NCI-H1930 (cell line): ENCODE results near the gene SPATA6L.

Experiments used
- DNase-seq, 2 experiments: peaks; one replicate each; lab custom pipeline; 2025; lab: John Stamatoyannopoulos, UW

SPATA6L gene

DNA sequence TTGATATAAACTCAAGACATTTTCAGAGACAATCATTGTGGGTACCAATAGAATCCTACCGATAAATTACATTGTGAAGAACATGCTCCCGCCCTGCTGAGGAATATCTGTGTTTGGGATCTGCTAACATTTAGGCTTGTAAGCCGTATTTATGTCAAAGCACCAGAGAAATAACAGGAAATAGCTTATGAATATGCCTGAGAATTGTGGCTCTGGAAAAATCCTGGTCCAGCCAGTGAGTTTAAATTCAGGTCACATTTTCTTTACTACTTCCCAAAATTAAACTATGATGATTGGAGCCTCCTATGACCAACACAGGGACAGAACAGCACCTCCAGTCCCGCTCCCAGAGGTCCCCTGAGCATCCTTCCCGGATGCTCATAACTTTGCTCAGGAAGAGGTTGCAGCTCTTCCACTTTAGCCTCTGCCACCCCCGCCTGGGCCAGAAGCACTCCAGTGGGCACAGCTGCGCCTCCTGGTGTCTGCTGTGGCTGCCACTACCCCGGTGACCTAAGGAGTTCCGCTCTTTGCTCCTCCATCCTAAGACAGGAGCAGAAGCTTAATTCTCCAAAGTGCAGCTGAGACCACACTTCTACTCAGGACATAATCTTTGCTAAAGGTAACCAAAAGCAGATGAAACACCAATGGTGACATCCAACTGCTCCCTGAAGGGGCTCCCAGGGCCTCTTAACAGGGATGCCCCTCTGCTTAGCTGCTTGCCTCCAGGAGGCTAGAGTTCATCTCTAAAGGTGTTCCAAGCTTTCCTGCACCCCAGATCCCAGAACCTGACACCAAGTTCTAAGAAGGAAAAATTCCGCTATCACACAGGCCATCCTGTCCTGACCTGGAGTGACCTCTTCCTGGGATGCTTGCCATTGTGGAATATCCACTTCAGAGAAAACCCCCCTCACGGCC, 117.2 kb downstream of the SPATA6L start:
- DNase-seq = no peak
